ENCODE data around the gene TACR1. TPM values are rescaled to one million over a fixed set of nuclear protein-coding genes. Genes with fewer than 3 reads are reported as not detected.

TACR1 gene
- total and polyA plus RNA-seq, 2 of the 13 experiments (the other 11 are each of a cell fraction or from before 2014, with no cell fraction given) = not detected

- intact Hi-C loops (cut with micrococcal nuclease; ENCODE audit: unreplicated experiment) (no loop called here), in situ Hi-C loops (cut with HindIII; ENCODE audit: extremely low pct_ligation_motif_present, low pct_unique_long_range_greater_than_20kb) (no loop called here)
- TF ChIP-seq ERF (CRISPR knock-in tag; IDR thresholded peaks at IDR 0.05) (no peak), HMGXB3 (CRISPR knock-in tag; IDR thresholded peaks at IDR 0.05; ENCODE audit: borderline replicate concordance) (no peak), MIER3 (CRISPR knock-in tag; IDR thresholded peaks at IDR 0.05; ENCODE audit: borderline replicate concordance) (no peak), ZNF7 (CRISPR knock-in tag; IDR thresholded peaks at IDR 0.05) (no peak), RFX5 (IDR thresholded peaks at IDR 0.05; ENCODE audit: low read depth, low read length) (no peak), MAFF (IDR thresholded peaks at IDR 0.05; ENCODE audit: low read depth, low read length) (no peak), ZNF335 (CRISPR knock-in tag; IDR thresholded peaks at IDR 0.05) (no peak), ZNF264 (CRISPR knock-in tag; IDR thresholded peaks at IDR 0.05) (no peak)
- TF ChIP-seq, protein P1, sequence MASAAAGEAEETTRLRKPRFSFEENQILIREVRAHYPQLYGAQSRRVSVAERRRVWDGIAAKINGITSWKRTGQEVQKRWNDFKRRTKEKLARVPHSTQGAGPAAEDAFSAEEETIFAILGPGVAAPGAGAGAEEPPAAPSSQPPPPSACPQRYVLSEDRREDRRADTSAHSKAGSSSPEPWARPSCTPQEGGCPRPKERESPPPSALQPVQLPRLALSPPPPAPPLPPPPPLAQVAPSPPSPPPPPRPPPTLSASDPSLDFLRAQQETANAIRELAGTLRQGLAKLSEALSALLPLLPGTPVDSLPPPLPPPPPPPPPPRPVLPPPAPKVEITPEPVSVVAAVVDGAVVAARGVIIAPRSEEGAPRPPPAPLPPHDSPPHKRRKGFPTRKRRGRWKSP (CRISPR knock-in tag; IDR thresholded peaks at IDR 0.05) = no peak
- TF ChIP-seq, protein P2, sequence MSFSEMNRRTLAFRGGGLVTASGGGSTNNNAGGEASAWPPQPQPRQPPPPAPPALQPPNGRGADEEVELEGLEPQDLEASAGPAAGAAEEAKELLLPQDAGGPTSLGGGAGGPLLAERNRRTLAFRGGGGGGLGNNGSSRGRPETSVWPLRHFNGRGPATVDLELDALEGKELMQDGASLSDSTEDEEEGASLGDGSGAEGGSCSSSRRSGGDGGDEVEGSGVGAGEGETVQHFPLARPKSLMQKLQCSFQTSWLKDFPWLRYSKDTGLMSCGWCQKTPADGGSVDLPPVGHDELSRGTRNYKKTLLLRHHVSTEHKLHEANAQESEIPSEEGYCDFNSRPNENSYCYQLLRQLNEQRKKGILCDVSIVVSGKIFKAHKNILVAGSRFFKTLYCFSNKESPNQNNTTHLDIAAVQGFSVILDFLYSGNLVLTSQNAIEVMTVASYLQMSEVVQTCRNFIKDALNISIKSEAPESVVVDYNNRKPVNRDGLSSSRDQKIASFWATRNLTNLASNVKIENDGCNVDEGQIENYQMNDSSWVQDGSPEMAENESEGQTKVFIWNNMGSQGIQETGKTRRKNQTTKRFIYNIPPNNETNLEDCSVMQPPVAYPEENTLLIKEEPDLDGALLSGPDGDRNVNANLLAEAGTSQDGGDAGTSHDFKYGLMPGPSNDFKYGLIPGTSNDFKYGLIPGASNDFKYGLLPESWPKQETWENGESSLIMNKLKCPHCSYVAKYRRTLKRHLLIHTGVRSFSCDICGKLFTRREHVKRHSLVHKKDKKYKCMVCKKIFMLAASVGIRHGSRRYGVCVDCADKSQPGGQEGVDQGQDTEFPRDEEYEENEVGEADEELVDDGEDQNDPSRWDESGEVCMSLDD (CRISPR knock-in tag; IDR thresholded peaks at IDR 0.05; ENCODE audit: borderline replicate concordance) = no peak
- Histone ChIP-seq H4K20me1 (ENCODE audit: insufficient read depth, low read length) (no peaks in the 10 kb centered on the region), H3K9me3 (ENCODE audit: low read length) (no peaks in the 10 kb centered on the region), H3K27me3 (ENCODE audit: control insufficient read depth in 1 of 2, insufficient read depth in 2 of 2, low read length in 2 of 2) (peaks cover 10 to 23% of the 10 kb centered on the region in 2 experiments; a peak in 4 of 5 replicates), H3K9ac (ENCODE audit: insufficient read depth, low read depth, low read length) (no peak overlapping the region), H3K4me2 (ENCODE audit: low read depth, low read length) (no peak overlapping the region), H3K79me2 (ENCODE audit: insufficient read depth, low read length) (no peaks in the 10 kb centered on the region), H3K27ac (ENCODE audit: extremely low read length, insufficient read depth, low read length) (no peak overlapping the region), H2AFZ (ENCODE audit: low read length) (no peak overlapping the region), H3K4me3 (replicated peaks in 1 of 3; ENCODE audit: insufficient read depth in 1 of 3, low read depth in 2 of 3, low read length in 3 of 3) (no peak overlapping the region), H3K36me3 (replicated peaks in 1 of 2; ENCODE audit: control insufficient read depth in 1 of 2, insufficient read depth in 2 of 2, low read length in 2 of 2) (no peaks in the 10 kb centered on the region), H3K4me1 (ENCODE audit: insufficient read depth, low read length) (peaks cover 8% of the 10 kb centered on the region)
- WGBS (ENCODE audit: low lambda C conversion rate) = 34% methylated on average over 3 of the region's 3 CpGs
- ChIA-PET POLR2A (no interaction called here), CTCF (ENCODE audit: low intra/inter-chr PET ratio, low total read pairs) (no interaction called here)
- FAIRE-seq (no peak), DNase-seq (ENCODE audit: low spot score) (no peak), ATAC-seq (no peak)
- no TSS peak for BruUV-seq (replicated peaks)
Observed at GRCh38 chr2:75204833-75205232, 5.5 kb upstream of the TACR1 start.
